ENCODE results near the gene FCRL5. TPM values are rescaled to one million over a fixed set of nuclear protein-coding genes. Genes with fewer than 3 reads are reported as not detected.

The FCRL5 gene
- total RNA-seq = not detected in 2 replicates

DNA sequence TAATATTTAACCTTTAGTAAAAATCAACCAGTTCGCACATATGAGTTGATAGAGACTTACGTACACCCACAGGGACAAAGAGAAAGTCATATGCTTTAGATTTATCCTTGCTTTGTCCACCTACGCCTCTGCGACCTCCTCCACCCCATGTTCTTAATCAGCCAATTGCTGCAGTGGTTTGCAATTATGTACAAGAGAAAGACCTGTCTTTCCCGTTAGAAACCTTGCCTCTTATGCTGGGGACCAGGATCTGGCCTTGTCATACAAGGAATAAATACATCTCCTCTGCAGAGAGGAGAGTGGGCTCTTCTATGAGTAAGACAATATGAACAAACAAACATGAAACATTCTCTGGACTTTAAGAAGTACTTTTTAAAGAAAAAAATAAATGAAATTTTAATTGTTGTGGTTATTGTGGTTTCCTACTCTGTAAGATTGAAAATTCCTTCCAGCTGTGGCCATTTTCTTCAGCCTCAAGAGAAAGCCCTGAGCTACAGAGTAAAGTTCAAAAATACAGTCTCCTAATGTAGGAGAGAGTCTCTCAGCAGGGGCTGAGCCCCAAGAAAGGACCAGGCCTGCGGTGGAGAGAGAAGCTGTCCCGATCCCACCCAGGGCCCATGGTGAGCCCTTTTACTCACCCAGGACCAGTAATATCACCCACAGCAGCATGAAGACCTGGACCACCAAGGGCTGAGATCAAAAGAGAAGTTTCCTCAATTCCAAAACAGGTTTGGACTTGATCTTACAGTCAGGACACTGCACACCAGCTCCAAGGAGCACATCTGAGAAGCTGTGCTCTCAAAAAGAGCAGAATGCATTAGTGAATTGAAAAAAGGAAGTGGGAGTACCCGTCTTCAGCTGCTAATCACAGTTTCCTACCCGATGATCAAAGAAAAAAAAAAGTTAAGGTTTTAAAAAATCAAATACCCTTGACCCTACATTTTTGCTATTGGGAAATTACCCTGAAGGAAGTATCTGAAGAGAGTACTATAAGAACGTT, at the start of gene FCRL5:
Gene FCRL5, minus strand, starts transcription at position 822 of the 1,000 bp plus-strand sequence. Its CDS starts 153 bp downstream, at position 669.

DNA sequence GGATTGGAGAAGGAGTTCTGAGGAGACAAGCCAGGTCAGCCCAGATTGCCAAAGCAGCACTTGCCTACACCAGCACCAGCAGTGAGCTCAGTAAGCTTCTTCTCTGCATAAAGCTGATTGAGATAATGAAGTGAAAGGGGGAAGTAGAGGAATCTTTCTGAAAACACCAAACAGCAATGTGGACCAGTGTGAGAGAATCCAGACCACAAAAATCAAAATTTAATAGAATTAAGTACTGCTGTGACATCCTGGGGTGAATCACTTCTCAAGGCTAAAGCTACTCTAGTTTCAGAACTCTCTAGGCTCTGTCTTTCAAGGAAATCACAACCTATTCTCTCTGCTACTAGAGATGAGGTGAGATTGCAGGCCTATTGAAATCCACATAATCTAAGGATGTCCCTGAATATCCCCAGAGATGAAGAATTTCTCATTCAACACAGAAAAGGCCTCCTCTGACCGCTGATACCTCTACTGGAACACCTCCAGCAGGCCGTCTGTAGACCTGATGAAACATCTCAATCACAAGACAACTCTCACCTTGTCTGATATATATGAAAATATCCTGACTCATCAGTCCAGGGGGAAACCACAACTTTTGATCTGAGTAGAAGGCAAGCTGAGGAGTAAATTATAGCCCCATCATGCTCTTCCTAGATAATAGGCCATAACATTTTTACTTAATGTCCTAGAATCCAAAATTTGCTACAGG, 45.8 kb upstream of the FCRL5 start, which contains the start of gene FCRL4:
Gene FCRL4, minus strand, starts transcription at position 127 of the 709 bp plus-strand sequence. CDS start 141 bp downstream, outside the sequence.

Other genes starting within 250 kb of the FCRL5 start
- not detected in 2 replicates for gene FCRL4, start 45.6 kb upstream of the FCRL5 start, total RNA-seq
- gene FCRL3, start 148.3 kb upstream of the FCRL5 start, total RNA-seq = not detected in 2 replicates
- gene FCRL2, start 224.6 kb upstream of the FCRL5 start, total RNA-seq = not detected in 2 replicates

Measured in hair follicle dermal papilla cell (primary cell).